Bronchial epithelial cell (primary cell): ENCODE data around the gene MAN1C1. TPM values are rescaled to one million over a fixed set of nuclear protein-coding genes. Genes with fewer than 3 reads are reported as not detected.
A peak's percentile ranks its signal among the peaks of the same experiment; 100 is the strongest.

Experiments
- DNase-seq: peaks from one replicate; pipeline ENCODE4 v3.0.0-alpha.2; 2010; ENCODE audit warnings: low read depth
- FAIRE-seq: peaks from 2 replicates; lab custom pipeline; 2011; peaks lifted over from hg19 to GRCh38; lab: Jason Lieb, UNC
- H3K27me3 ChIP-seq: 2 replicates; pipeline ENCODE4 v1.5.1; 2011; ENCODE audit warnings: low read length; ENCODE audit not compliant: control insufficient read depth, insufficient read depth
- H3K36me3 ChIP-seq: 2 replicates; pipeline ENCODE4 v1.5.1; 2011; ENCODE audit warnings: low read length; ENCODE audit not compliant: control insufficient read depth, insufficient read depth
- H3K4me3 ChIP-seq: 2 replicates; pipeline ENCODE4 v1.5.1; 2011; ENCODE audit warnings: mild to moderate bottlenecking, low read depth, low read length, control low read depth
- CTCF ChIP-seq: IDR thresholded peaks from 2 replicates; pipeline ENCODE4 v1.5.1; 2011; ENCODE audit warnings: mild to moderate bottlenecking, moderate library complexity, low read length, control low read depth, inconsistent platforms; ENCODE audit not compliant: insufficient read depth, severe bottlenecking
- total RNA-seq: library from RNA; depleted of rRNA; stranded (reverse); fragments of >200 nt; gene quantifications from 2 replicates; pipeline ENCODE4 v1.2.1, GENCODE V29; 2014

MAN1C1 gene
- total RNA-seq, 1 donor from 2014 or later: under 0.01 TPM

GRCh38 chr1:25612421-25612820 is 4.2 kb upstream of the MAN1C1 start:
- TF ChIP-seq CTCF: no peak
- no peak for FAIRE-seq

GRCh38 chr1:25613091-25613490 is 3.5 kb upstream of the MAN1C1 start:
- DNase-seq: no peak
- no peak for FAIRE-seq
- no peak overlapping the region for H3K4me3 ChIP-seq
- H3K36me3 ChIP-seq: no peaks in the 10 kb centered on the region
- H3K27me3 ChIP-seq: peaks cover 10% of the 10 kb centered on the region
- no peak for TF ChIP-seq CTCF

More at GRCh38 chr1:25612421-25612820, 4.2 kb upstream of the MAN1C1 start:
- Histone ChIP-seq H3K27me3 (peaks cover 7% of the 10 kb centered on the region), H3K4me3 (no peak overlapping the region), H3K36me3 (no peaks in the 10 kb centered on the region)
- DNase-seq: no peak

- TF ChIP-seq CTCF: no peak
- no peak for DNase-seq
- Histone ChIP-seq H3K36me3 (no peaks in the 10 kb centered on the region), H3K27me3 (peaks cover 20% of the 10 kb centered on the region), H3K4me3 (no peak overlapping the region)
- FAIRE-seq: no peak
Measured at GRCh38 chr1:25614501-25615171, 2.0 kb upstream of the MAN1C1 start.

GRCh38 chr1:25615172-25615541 is 1.4 kb upstream of the MAN1C1 start:
- no peak for DNase-seq
- no peaks in the 10 kb centered on the region for H3K36me3 ChIP-seq
- H3K4me3 ChIP-seq: no peak overlapping the region
- TF ChIP-seq CTCF: no peak
- peaks cover 18% of the 10 kb centered on the region for H3K27me3 ChIP-seq
- no peak for FAIRE-seq

GRCh38 chr1:25615563-25616094 is 962 bp upstream of the MAN1C1 start:
- Histone ChIP-seq H3K4me3 (no peak overlapping the region), H3K27me3 (peaks cover 18% of the 10 kb centered on the region), H3K36me3 (no peaks in the 10 kb centered on the region)
- FAIRE-seq: no peak
- DNase-seq: peak; percentile 5
- no peak for TF ChIP-seq CTCF
